NB4 (cell line): ENCODE results near the gene ABCG2.

Source experiments
- DNase-seq: peaks from one replicate; pipeline ENCODE4 v3.0.0; 2010; ENCODE audit warnings: low read depth
- H3K4me3 ChIP-seq: one replicate; pipeline ENCODE4 v1.5.1; 2011; ENCODE audit warnings: mild to moderate bottlenecking, low read depth, low read length, moderate library complexity
- MAX ChIP-seq: IDR thresholded peaks from 2 replicates; pipeline ENCODE4 v1.6.1; 2011; ENCODE audit warnings: low read depth, low read length
- MYC ChIP-seq: IDR thresholded peaks from 2 replicates; pipeline ENCODE4 v1.6.1; 2011; ENCODE audit warnings: low read depth, low read length
- POLR2A ChIP-seq: IDR thresholded peaks from 2 replicates; pipeline ENCODE4 v1.6.1; 2011; ENCODE audit warnings: mild to moderate bottlenecking; ENCODE audit not compliant: insufficient read length; ENCODE audit errors: extremely low read depth
- TF ChIP-seq, protein P1 (sequence below): IDR thresholded peaks from one replicate; pipeline ENCODE4 v1.5.1; 2012; ENCODE audit warnings: low read depth, low read length

Gene ABCG2

DNA sequence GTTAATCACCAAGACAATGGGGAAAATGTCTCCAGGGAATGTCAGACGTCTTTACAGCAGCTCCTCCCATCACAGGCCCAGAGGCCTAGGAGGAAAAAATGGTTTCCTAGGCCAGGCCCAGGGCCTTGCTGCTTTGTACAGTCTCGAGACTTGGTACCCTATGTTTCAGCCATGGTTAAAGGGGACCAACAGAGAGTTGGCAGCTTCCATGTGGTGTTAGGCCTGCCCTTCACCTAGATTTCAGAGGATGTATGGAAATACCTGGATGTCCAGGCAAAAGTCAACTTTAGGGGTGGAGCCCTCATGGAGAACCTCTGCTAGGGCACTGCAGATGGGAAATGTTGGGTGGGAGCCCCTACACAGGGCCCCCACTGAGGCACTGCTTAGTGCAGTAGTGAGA lies 38.5 kb downstream of the ABCG2 start:
- no peak for DNase-seq

GRCh38 chr4:88115587-88115986 lies 42.9 kb downstream of the ABCG2 start:
- TF ChIP-seq POLR2A (no peak), MYC (no peak), MAX (no peak)
- TF ChIP-seq, protein P1, sequence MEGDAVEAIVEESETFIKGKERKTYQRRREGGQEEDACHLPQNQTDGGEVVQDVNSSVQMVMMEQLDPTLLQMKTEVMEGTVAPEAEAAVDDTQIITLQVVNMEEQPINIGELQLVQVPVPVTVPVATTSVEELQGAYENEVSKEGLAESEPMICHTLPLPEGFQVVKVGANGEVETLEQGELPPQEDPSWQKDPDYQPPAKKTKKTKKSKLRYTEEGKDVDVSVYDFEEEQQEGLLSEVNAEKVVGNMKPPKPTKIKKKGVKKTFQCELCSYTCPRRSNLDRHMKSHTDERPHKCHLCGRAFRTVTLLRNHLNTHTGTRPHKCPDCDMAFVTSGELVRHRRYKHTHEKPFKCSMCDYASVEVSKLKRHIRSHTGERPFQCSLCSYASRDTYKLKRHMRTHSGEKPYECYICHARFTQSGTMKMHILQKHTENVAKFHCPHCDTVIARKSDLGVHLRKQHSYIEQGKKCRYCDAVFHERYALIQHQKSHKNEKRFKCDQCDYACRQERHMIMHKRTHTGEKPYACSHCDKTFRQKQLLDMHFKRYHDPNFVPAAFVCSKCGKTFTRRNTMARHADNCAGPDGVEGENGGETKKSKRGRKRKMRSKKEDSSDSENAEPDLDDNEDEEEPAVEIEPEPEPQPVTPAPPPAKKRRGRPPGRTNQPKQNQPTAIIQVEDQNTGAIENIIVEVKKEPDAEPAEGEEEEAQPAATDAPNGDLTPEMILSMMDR: no peak
- DNase-seq: no peak
- H3K4me3 ChIP-seq: no peak overlapping the region

More for the DNA sequence above, 38.5 kb downstream of the ABCG2 start:
- TF ChIP-seq, protein P1: no peak
- no peak for TF ChIP-seq POLR2A
- TF ChIP-seq MYC: no peak
- TF ChIP-seq MAX: no peak
- H3K4me3 ChIP-seq: no peak overlapping the region

GRCh38 chr4:88112856-88113255 lies 45.6 kb downstream of the ABCG2 start:
- H3K4me3 ChIP-seq: no peak overlapping the region
- DNase-seq: no peak
- TF ChIP-seq POLR2A (no peak), MYC (no peak)
- TF ChIP-seq, protein P1: no peak

- no peak for DNase-seq
- TF ChIP-seq, protein P1: no peak
- TF ChIP-seq POLR2A (no peak), MYC (no peak), MAX (no peak)
- no peak overlapping the region for H3K4me3 ChIP-seq
Observed at GRCh38 chr4:88110826-88111225, 47.6 kb downstream of the ABCG2 start.

- TF ChIP-seq MAX: no peak
- TF ChIP-seq, protein P1: no peak
- TF ChIP-seq POLR2A: no peak
- no peak for TF ChIP-seq MYC
- H3K4me3 ChIP-seq: no peak overlapping the region
- no peak for DNase-seq
Observed at GRCh38 chr4:88109123-88109881, 49.1 kb downstream of the ABCG2 start.
